ENCODE data around the gene USP15. TPM values are rescaled to one million over a fixed set of nuclear protein-coding genes. Genes with fewer than 3 reads are reported as not detected.

The USP15 gene
- total and polyA plus RNA-seq, 2 of the 8 experiments (the other 6 are each of a cell fraction or from before 2014, with no cell fraction given) = 12.7 to 38.6 TPM

- 91% methylated on average over 2 of the region's 2 CpGs; no CpG with 5 or more reads in 1 of the 2 experiments for WGBS, 2 experiments (ENCODE audit: extremely low coverage in 1 of 2, insufficient coverage in 1 of 2, insufficient read length in 1 of 2, insufficient replicate concordance in 2 of 2, low coverage in 1 of 2, low lambda C conversion rate in 2 of 2, missing lambda C conversion rate in 1 of 2)
- ChIA-PET POLR2A (ENCODE audit: partially characterized antibody) (no interaction called here), CTCF (ENCODE audit: partially characterized antibody) (interaction anchor here (1.0 to 1.4 kb wide), 2 partner anchors 57 to 71 kb away, joined by 3 to 4 read pairs; no protein-coding TSS in a partner anchor)
- H3K79me2 ChIP-seq (ENCODE audit: control insufficient read depth in 1 of 2, insufficient read depth in 2 of 2, low read length in 2 of 2) = peaks cover under 1 to 96% of the 10 kb centered on the region in 2 experiments
- no peaks in the 10 kb centered on the region for H3K4me1 ChIP-seq (replicated peaks in 1 of 4; ENCODE audit: control insufficient read depth in 3 of 4, insufficient read depth in 4 of 4, low read length in 3 of 4)
- no peak overlapping the region for H3K14ac ChIP-seq (ENCODE audit: insufficient read length)
- FAIRE-seq = no peak
- H2BK12ac ChIP-seq (ENCODE audit: low read depth, low read length) = no peak overlapping the region
- no peak overlapping the region for H2AFZ ChIP-seq (ENCODE audit: low read length)
- H3K27me3 ChIP-seq (replicated peaks in 1 of 4; ENCODE audit: control insufficient read depth in 3 of 4, extremely low read depth in 1 of 4, insufficient read depth in 3 of 4, low read length in 3 of 4) = no peaks in the 10 kb centered on the region
- no peaks in the 10 kb centered on the region for H3K23me2 ChIP-seq (ENCODE audit: low read depth, low read length)
- H3K4ac ChIP-seq (replicated peaks; ENCODE audit: insufficient read length, low read depth, low read length) = no peak overlapping the region
- no peak overlapping the region for H3K9ac ChIP-seq (replicated peaks in 1 of 4; ENCODE audit: extremely low read depth in 1 of 4, low read depth in 3 of 4, low read length in 3 of 4)
- DNase-seq (ENCODE audit: low read depth in 1 of 2, low spot score in 2 of 2) = no peak
- H3K56ac ChIP-seq (replicated peaks; ENCODE audit: insufficient read length, low read depth, low read length) = no peak overlapping the region
- H2BK5ac ChIP-seq (ENCODE audit: low read depth, low read length) = no peak overlapping the region
- H3K4me3 ChIP-seq (ENCODE audit: extremely low read depth in 1 of 4, insufficient read depth in 2 of 4, low read depth in 3 of 4, low read length in 4 of 4) = no peak overlapping the region
- H3K4me2 ChIP-seq (ENCODE audit: insufficient read depth in 1 of 2, low read depth in 2 of 2, low read length in 2 of 2) = no peak overlapping the region
- no peak overlapping the region for H4K91ac ChIP-seq (replicated peaks; ENCODE audit: insufficient read length, low read length)
- no peak overlapping the region for H4K8ac ChIP-seq (ENCODE audit: extremely low read depth, insufficient read depth, low read length)
- H3K18ac ChIP-seq (ENCODE audit: extremely low read depth, low read length) = no peak overlapping the region
- H2BK120ac ChIP-seq (replicated peaks; ENCODE audit: low read depth, low read length) = no peak overlapping the region
- H3K36me3 ChIP-seq (ENCODE audit: control insufficient read depth in 2 of 4, insufficient read depth in 4 of 4, low read length in 3 of 4) = no peaks in the 10 kb centered on the region
- H4K5ac ChIP-seq (ENCODE audit: insufficient read length, low read depth, low read length) = no peak overlapping the region
- H2BK15ac ChIP-seq (ENCODE audit: low read length) = no peak overlapping the region
- H3K23ac ChIP-seq (ENCODE audit: insufficient read length) = no peak overlapping the region
- H3K9me3 ChIP-seq (ENCODE audit: insufficient read depth in 2 of 2, low read depth in 1 of 2, low read length in 1 of 2) = no peaks in the 10 kb centered on the region
- H4K20me1 ChIP-seq (replicated peaks in 1 of 2; ENCODE audit: control insufficient read depth in 1 of 2, insufficient read depth in 2 of 2, low read length in 2 of 2) = peaks cover 0 to 4% of the 10 kb centered on the region in 2 experiments
- H3K79me1 ChIP-seq (ENCODE audit: low read depth, low read length) = no peaks in the 10 kb centered on the region
- no peak overlapping the region for H3K27ac ChIP-seq (ENCODE audit: low read depth, low read length)
- H2AK5ac ChIP-seq (ENCODE audit: low read depth, low read length) = no peak overlapping the region
- H2BK20ac ChIP-seq (ENCODE audit: low read length) = no peak overlapping the region
- TF ChIP-seq TBP (IDR thresholded peaks at IDR 0.05; ENCODE audit: low read depth, low read length) = no peak
- no peak for TF ChIP-seq RXRA (IDR thresholded peaks at IDR 0.05; ENCODE audit: insufficient read depth, low read depth, low read length)
- TF ChIP-seq POU5F1 (IDR thresholded peaks at IDR 0.05; ENCODE audit: low read depth, low read length) = no peak
Measured at GRCh38 chr12:62267026-62267425, 6.8 kb downstream of the USP15 start.

Measured in H1 (cell line).